Activated CD4-positive, CD25-positive, alpha-beta regulatory T cell treated with anti-CD3 and anti-CD28 coated beads, Interleukin-2, amount 50 U/mL, for 24 hours (primary cell): ENCODE data around the gene RWDD1.
"Not testable (repeated sequence)": the region's sequence is repeated elsewhere in the genome, so short reads cannot be mapped to it uniquely, and the experiment has no call there.

ENCODE experiments used
- ATAC-seq, 2 donors: fragments of 150-1000 bp; cut with Tn5 transposase; one replicate each; pipeline ENCODE4 v1.10.0; 2021; ENCODE audit warnings: mild to moderate bottlenecking in 1 of 2, moderate library complexity in 1 of 2

RWDD1 gene

GRCh38 chr6:116561377-116562018, 9.8 kb upstream of the RWDD1 start:
- peak; percentile 28 to 66 for ATAC-seq

- ATAC-seq = no peak
Observed at GRCh38 chr6:116562019-116562403, 9.3 kb upstream of the RWDD1 start.

GRCh38 chr6:116562614-116563013, 8.7 kb upstream of the RWDD1 start:
- ATAC-seq = no peak

GRCh38 chr6:116563830-116564229, 7.5 kb upstream of the RWDD1 start:
- ATAC-seq = no peak

GRCh38 chr6:116564311-116564710, 7.0 kb upstream of the RWDD1 start:
- ATAC-seq = no peak

- ATAC-seq = peak; percentile 37 to 41
Observed at GRCh38 chr6:116564921-116565872, 6.1 kb upstream of the RWDD1 start.

GRCh38 chr6:116568111-116568510, 3.2 kb upstream of the RWDD1 start:
- ATAC-seq = no peak

- ATAC-seq = no peak
Observed at GRCh38 chr6:116568821-116569755, 2.2 kb upstream of the RWDD1 start.

- ATAC-seq = no peak
Observed at GRCh38 chr6:116571683-116572000, 338 bp downstream of the RWDD1 start.

GRCh38 chr6:116572162-116572561, 858 bp downstream of the RWDD1 start:
- ATAC-seq = no peak

GRCh38 chr6:116575227-116575626, 3.9 kb downstream of the RWDD1 start:
- no peak for ATAC-seq

GRCh38 chr6:116577486-116577885, 6.2 kb downstream of the RWDD1 start:
- no peak for ATAC-seq

- ATAC-seq = no peak
Observed at GRCh38 chr6:116578335-116578734, 7.0 kb downstream of the RWDD1 start.

GRCh38 chr6:116579143-116579542, 7.8 kb downstream of the RWDD1 start:
- no peak for ATAC-seq

- no peak for ATAC-seq
Observed at GRCh38 chr6:116580198-116580597, 8.9 kb downstream of the RWDD1 start.

- ATAC-seq = no peak
Observed at GRCh38 chr6:116586276-116586675, 15.0 kb downstream of the RWDD1 start.

- no peak for ATAC-seq
Observed at GRCh38 chr6:116586738-116587137, 15.4 kb downstream of the RWDD1 start.

GRCh38 chr6:116595247-116595646, 23.9 kb downstream of the RWDD1 start:
- ATAC-seq = no peak

GRCh38 chr6:116596815-116597214, 25.5 kb downstream of the RWDD1 start:
- ATAC-seq = no peak

GRCh38 chr6:116603916-116604315, 32.6 kb downstream of the RWDD1 start:
- ATAC-seq = not testable (repeated sequence)

GRCh38 chr6:116604868-116605267, 33.6 kb downstream of the RWDD1 start:
- ATAC-seq = not testable (repeated sequence)

GRCh38 chr6:116605935-116606334, 34.6 kb downstream of the RWDD1 start:
- no peak for ATAC-seq

GRCh38 chr6:116611056-116611455, 39.8 kb downstream of the RWDD1 start:
- ATAC-seq = no peak
